Stimulated activated CD8-positive, alpha-beta memory T cell treated with anti-CD3 and anti-CD28 coated beads, Interleukin-7, amount 100 ng/mL, for 1 hour (primary cell): ENCODE measurements around the gene ANO9.
"Not testable (repeated sequence)": the region's sequence is repeated elsewhere in the genome, so short reads cannot be mapped to it uniquely, and the experiment has no call there.

ENCODE experiments used
- DNase-seq, 2 donors: peaks; one replicate each; pipeline ENCODE4 v3.0.0-alpha.2; 2020; ENCODE audit warnings: low read depth in 2 of 2

Gene ANO9

GRCh38 chr11:416051-416756, 25.6 kb downstream of the ANO9 start:
- DNase-seq, result no peak

GRCh38 chr11:415640-416041, 26.2 kb downstream of the ANO9 start:
- DNase-seq, result no peak

- no peak for DNase-seq
Observed at GRCh38 chr11:414318-414857, 27.4 kb downstream of the ANO9 start.

DNA sequence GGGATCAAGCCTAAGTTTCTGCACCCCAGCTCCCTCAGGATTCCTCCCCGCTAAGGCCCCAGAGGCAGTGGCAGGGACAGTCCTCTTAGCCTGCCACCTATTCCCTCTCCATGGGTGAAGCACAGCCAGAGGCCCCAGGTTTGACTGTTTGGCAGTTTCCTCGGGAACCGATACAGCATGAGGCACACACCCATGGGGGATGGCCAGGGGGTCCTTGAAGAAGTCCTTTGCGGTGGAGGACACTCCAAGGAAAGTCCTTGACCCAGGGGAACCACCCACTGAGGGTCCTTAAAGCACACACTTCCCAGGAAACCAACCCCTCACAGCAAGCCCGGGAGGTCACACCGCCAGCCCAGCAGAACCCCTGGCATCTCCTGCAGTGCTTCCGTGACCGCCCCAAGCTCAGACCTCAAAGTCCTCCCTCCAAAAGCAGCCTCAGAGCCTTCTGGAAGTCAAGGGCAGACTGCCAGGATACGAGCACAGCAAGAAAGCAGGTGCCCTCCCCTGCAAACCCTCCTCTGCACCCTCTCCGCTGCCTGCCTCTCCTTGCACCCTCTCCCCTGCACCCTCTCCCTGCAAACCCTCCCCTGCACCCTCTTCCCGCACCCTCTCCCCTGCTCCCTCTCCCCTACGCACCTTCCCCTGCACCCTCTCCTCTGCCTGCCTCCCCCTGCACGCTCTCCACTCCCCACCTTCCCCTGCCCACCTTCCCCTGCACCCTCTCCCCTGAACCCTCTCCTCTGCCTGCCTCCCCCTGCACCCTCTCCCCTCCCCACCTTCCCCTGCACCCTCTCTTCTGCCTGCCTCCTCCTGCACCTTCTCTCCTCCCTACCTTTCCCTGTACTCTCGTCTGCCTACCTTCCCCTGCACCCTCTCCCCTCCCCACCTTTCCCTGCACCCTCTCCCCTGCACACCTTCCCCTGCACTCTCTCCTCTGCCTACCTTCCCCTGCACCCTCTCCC, 28.4 kb downstream of the ANO9 start:
- DNase-seq, result no peak

GRCh38 chr11:412641-413119, 29.1 kb downstream of the ANO9 start:
- no peak for DNase-seq

GRCh38 chr11:411520-411919, 30.3 kb downstream of the ANO9 start:
- not testable (repeated sequence) for DNase-seq

DNA sequence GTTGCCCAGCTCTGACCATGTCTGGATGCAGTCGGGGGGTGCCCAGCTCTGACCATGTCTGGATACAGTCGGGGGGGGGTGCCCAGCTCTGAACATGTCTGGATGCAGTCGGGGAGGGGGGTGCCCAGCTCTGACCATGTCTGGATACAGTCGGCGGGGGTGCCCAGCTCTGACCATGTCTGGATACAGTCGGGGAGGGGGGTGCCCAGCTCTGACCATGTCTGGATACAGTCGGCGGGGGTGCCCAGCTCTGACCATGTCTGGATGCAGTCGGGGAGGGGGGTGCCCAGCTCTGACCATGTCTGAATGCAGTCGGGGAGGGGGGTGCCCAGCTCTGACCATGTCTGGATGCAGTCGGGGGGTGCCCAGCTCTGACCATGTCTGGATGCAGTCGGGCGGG, 31.1 kb downstream of the ANO9 start:
- not testable (repeated sequence) for DNase-seq

GRCh38 chr11:409600-410483, 32.0 kb downstream of the ANO9 start:
- DNase-seq, result no peak

- no peak for DNase-seq
Observed at GRCh38 chr11:409008-409599, 32.7 kb downstream of the ANO9 start.

GRCh38 chr11:408154-409007, 33.4 kb downstream of the ANO9 start:
- no peak for DNase-seq

GRCh38 chr11:407651-408123, 34.1 kb downstream of the ANO9 start:
- no peak for DNase-seq

DNA sequence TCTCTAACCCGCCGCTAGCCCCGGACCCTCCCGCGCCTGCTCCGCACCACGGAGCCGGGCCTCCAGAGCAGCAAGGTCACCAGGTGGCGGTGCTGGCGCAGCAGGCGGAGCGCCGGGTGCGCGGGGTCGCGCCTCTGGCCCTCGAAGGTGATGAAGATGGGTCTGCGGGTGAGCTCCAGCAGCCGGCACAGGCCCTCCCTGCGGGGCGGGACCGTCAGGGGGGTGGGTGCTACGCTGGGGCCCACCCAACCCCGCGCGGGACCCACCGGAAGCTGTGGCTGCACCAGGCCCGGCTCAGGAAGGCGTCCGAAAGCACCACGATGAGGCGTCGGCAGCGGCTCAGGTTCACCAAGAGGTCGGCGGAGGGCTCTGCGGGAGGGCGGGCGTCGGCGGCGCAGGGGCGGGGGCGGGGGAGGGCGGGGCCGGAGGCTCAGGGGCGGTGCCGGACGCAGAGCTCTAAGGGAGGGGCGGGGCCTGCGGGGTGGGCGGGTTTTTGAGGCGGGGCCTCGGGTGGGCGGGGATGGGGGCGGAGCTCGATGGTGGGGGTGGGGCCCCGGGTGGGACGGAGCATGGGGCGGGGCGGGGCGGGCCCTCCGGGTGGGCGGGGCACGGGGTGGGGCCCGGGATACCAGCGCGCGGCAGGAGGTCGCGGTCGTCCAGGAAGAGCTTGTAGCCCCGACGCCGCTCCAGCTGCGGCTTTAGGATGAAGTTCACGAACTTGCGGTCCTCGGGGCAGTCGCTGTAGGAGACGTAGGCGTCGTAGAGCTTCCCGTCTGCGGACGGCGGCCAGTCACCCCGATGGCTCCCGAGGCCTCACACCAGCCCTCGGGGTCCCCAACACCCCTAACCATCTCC, 34.8 kb downstream of the ANO9 start:
- peak; percentile 80 to 86 for DNase-seq

DNA sequence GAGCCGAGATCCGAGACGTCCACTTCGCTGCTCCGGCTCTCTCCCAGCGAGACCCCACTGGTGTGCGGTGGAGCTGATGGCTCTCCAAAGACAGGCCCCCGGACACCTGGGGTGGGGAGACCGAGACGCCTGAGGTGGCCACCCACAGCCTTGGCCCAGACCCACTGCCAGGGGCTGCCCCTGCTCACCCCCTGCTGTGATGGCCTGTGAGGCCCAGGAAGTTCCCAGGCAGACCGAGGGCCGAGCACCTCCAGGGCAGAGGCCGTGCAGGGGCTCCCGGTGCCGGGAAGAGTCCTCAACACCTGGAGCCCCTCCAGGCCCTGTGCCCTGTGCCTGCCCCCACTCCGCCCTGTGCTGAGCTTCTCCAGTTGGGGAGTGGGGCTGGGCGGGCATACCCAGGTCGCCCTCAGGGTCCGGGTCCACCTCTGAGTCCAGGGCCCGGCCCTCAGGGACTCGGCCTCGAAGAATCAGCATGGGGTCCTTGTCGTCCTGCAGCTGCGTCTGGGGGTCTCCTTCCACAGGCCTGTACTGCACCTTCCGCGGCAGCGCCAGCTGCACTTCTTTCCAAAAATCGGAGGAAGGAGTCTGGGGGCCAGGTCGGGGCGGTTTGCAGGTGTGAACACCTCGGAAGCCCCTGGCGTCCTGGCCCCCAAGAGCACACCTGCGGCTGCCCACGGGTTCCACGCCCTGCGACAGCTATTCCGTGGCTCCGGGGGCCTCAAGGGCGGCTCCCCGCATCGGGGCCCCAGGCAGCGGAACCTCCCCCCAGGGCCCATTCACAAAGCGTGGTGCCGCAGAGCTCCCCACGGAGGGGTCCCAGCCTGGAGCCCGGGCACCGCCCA, 35.6 kb downstream of the ANO9 start:
- no peak for DNase-seq

DNA sequence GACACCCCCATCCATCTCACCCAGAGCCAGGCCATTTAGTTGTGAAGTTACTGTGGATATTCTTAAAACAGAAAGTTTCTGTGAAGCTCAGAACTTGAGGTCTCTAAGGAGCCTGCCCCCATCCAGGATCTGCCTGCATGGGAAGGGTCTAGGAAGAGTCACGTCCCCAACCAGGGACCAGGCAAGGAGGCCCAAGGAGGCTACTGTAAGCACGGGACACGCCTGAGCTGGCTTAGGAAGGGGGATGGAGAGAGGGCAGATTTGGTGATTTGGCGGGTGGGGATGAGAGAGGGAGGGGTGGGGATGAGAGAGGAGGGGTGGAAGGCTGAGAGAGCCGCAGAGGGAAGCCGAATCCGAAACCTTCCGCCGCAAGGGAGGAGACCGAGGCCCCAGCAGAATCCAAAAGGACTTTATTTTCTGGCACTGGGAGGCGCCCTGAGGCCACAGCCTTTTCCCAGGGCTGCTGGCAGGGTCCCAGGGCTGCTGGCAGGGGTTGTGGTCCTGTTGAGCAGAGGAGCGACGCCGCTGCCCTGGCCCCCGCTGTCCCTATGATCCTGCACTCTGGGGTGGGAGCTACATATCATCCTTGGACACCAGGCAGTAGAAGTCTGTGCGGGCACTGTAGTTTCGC, 36.4 kb downstream of the ANO9 start:
- DNase-seq, result no peak

- DNase-seq, result no peak
Observed at GRCh38 chr11:404551-405264, 37.1 kb downstream of the ANO9 start.

DNA sequence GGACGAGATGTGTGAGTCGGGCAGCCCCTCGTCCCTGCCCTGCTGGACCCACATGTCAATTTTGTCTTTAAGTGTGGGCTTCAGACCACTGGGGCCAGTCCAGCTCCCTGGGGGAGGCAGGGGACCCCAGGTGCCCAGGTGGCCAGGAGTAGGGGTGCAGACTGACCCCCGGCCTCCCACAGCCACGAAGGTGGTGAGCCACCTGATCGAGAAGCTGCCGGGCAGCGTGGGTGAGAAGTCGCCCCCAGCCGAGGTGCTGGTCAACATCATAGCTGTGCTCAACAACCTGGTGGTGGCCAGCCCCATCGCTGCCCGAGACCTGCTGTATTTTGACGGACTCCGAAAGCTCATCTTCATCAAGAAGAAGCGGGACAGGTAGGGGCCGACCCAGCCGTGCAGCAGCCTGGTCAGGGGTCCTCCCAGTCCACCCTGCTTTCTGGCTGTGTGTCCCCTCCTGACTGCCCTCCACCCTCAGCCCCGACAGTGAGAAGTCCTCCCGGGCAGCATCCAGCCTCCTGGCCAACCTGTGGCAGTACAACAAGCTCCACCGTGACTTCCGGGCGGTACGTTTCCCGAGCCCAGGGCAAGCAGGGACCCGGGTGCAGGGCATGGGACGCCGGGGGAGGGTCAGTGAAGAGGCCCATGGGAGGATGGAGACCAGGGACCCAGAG, 37.9 kb downstream of the ANO9 start:
- DNase-seq, result no peak
